Fibroblast of lung (primary cell): Measurements from ENCODE around the gene DLG2.

Source experiments
- CTCF ChIP-seq, 2 donors: IDR thresholded peaks in 1 of 2; conservative IDR thresholded peaks in 1 of 2; 1 replicate in 1 of 2; 2 replicates in 1 of 2; pipeline ENCODE4 v1.5.1; 2011 to 2012; ENCODE audit warnings: low read length in 2 of 2, control low read depth in 1 of 2, inconsistent platforms in 1 of 2, low read depth in 1 of 2, mild to moderate bottlenecking in 1 of 2
- EZH2 ChIP-seq: IDR thresholded peaks from 2 replicates; pipeline ENCODE4 v1.5.1; 2012; ENCODE audit warnings: low read length, control low read depth, mild to moderate bottlenecking; ENCODE audit errors: missing control alignments

- TF ChIP-seq CTCF (conservative IDR thresholded peaks at IDR 0.05 in 1 of 2, IDR thresholded peaks at IDR 0.05 in 1 of 2; ENCODE audit: low read depth in 1 of 2, low read length in 2 of 2): no peak
- no peak for TF ChIP-seq EZH2
Observed at GRCh38 chr11:83630211-83630610, 1996.9 kb downstream of the DLG2 start.
